ENCODE measurements around the gene E2F8.
"Not testable (repeated sequence)": the region's sequence is repeated elsewhere in the genome, so short reads cannot be mapped to it uniquely, and the experiment has no call there.

Gene E2F8

GRCh38 chr11:19240420-19241259 is at the start of gene E2F8:
Gene E2F8 (minus strand): TSS chr11:19240945. CDS start chr11:19240121, 824 bp downstream.
- peak; percentile 67 for DNase-seq

GRCh38 chr11:19290356-19290755 is 49.6 kb upstream of the E2F8 start:
- no peak for DNase-seq

GRCh38 chr11:19288256-19288655 is 47.5 kb upstream of the E2F8 start:
- DNase-seq = no peak

- no peak for DNase-seq
Measured at GRCh38 chr11:19286411-19286810, 45.7 kb upstream of the E2F8 start.

GRCh38 chr11:19284881-19285280 is 44.1 kb upstream of the E2F8 start:
- DNase-seq = no peak

GRCh38 chr11:19283991-19284390 is 43.2 kb upstream of the E2F8 start:
- DNase-seq = no peak

- no peak for DNase-seq
Measured at GRCh38 chr11:19281555-19281954, 40.8 kb upstream of the E2F8 start.

GRCh38 chr11:19281041-19281440 is 40.3 kb upstream of the E2F8 start:
- no peak for DNase-seq

- no peak for DNase-seq
Measured at GRCh38 chr11:19279451-19279850, 38.7 kb upstream of the E2F8 start.

- DNase-seq = no peak
Measured at GRCh38 chr11:19276859-19277808, 36.4 kb upstream of the E2F8 start.

GRCh38 chr11:19275496-19275895 is 34.8 kb upstream of the E2F8 start:
- DNase-seq = no peak

GRCh38 chr11:19273219-19273618 is 32.5 kb upstream of the E2F8 start:
- DNase-seq = not testable (repeated sequence)

- DNase-seq = no peak
Measured at GRCh38 chr11:19268909-19269308, 28.2 kb upstream of the E2F8 start.

- DNase-seq = no peak
Measured at GRCh38 chr11:19267567-19267966, 26.8 kb upstream of the E2F8 start.

GRCh38 chr11:19263333-19263732 is 22.6 kb upstream of the E2F8 start:
- DNase-seq = no peak

- DNase-seq = no peak
Measured at GRCh38 chr11:19259487-19260345, 19.0 kb upstream of the E2F8 start.

GRCh38 chr11:19258641-19259230 is 18.0 kb upstream of the E2F8 start:
- no peak for DNase-seq

GRCh38 chr11:19254441-19254840 is 13.7 kb upstream of the E2F8 start:
- not testable (repeated sequence) for DNase-seq

GRCh38 chr11:19253817-19254216 is 13.1 kb upstream of the E2F8 start:
- DNase-seq = no peak

GRCh38 chr11:19253153-19253745 is 12.5 kb upstream of the E2F8 start:
- DNase-seq = no peak

- DNase-seq = no peak
Measured at GRCh38 chr11:19252394-19253152, 11.8 kb upstream of the E2F8 start.

Data from DMS 273 treated with DMSO at 0.1 percent for 48 hours (cell line).